GM12878 (cell line): ENCODE measurements around the gene RAB44. TPM values are rescaled to one million over a fixed set of nuclear protein-coding genes. Genes with fewer than 3 reads are reported as not detected.

Experiments used
- ATAC-seq: fragments of 200-7000 bp; cut with Tn5 transposase; 3 replicates; pipeline ENCODE4 v1.9.1; 2020; ENCODE audit warnings: mild to moderate bottlenecking, moderate library complexity
- BruUV-seq: library from RNA; stranded (reverse); fragments of 400-500 nt; replicated peaks from 2 replicates; lab custom pipeline; 2021; lab: Mats Ljungman, UMichigan
- CTCF ChIA-PET: fragments of 300-600 bp; sonication (Branson Sonifier 250); formaldehyde crosslinking; extraction: SDS; loops from one replicate; lab custom pipeline; 2021; ENCODE audit warnings: inconsistent platforms; lab: Yijun Ruan, JAX
- POLR2A ChIA-PET: fragments of 350-600 bp; formaldehyde crosslinking; extraction: SDS; loops from one replicate; lab custom pipeline; 2021; ENCODE audit warnings: inconsistent platforms; lab: Charles Lee
- RAD21 ChIA-PET: fragments of 300-600 bp; sonication (Branson Sonifier 250); formaldehyde crosslinking; loops from one replicate; lab custom pipeline; 2023; ENCODE audit warnings: antibody characterized with exemption; ENCODE audit not compliant: unreplicated experiment; lab: Charles Lee
- SMC1A ChIA-PET: fragments of 300-600 bp; sonication (Branson Sonifier 250); formaldehyde crosslinking; loops from one replicate; lab custom pipeline; 2023; ENCODE audit not compliant: unreplicated experiment, uncharacterized antibody; lab: Charles Lee
- DNase-seq: peaks from one replicate; pipeline ENCODE4 v3.0.0-alpha.2; 2011; ENCODE audit warnings: low read depth, low spot score
- FAIRE-seq: peaks from 3 replicates; lab custom pipeline; 2011; peaks lifted over from hg19 to GRCh38; lab: Jason Lieb, UNC
- H2AFZ ChIP-seq: 2 replicates; pipeline ENCODE4 v1.6.0; 2011; ENCODE audit warnings: low read depth, low read length, control low read depth; ENCODE audit not compliant: control insufficient read depth
- H3K27ac ChIP-seq: 2 replicates; pipeline ENCODE4 v1.5.1; 2011; ENCODE audit warnings: control low read depth; ENCODE audit not compliant: control insufficient read depth, insufficient read depth
- H3K27me3 ChIP-seq, 2 experiments: replicated peaks in 1 of 2; 2 replicates each; pipeline versions ENCODE4 v1.6.0 to v1.6.1; 2011; ENCODE audit warnings: low read length in 1 of 2; ENCODE audit not compliant: control insufficient read depth in 2 of 2, insufficient read depth in 2 of 2
- H3K36me3 ChIP-seq, 2 experiments: 2 replicates each; pipeline ENCODE4 v1.5.1; 2011; ENCODE audit warnings: low read length in 1 of 2; ENCODE audit not compliant: control insufficient read depth in 2 of 2, insufficient read depth in 2 of 2
- H3K4me1 ChIP-seq: 2 replicates; pipeline ENCODE4 v1.6.1; 2011; ENCODE audit warnings: mild to moderate bottlenecking, low read length, moderate library complexity, mixed read lengths; ENCODE audit not compliant: control insufficient read depth, insufficient read depth
- H3K4me2 ChIP-seq: 2 replicates; pipeline ENCODE4 v1.6.0; 2011; ENCODE audit warnings: control low read depth; ENCODE audit not compliant: control insufficient read depth, insufficient read depth
- H3K4me3 ChIP-seq: fragments of 200-600 bp; sonication (generic); 2 replicates; pipeline ENCODE4 v1.5.1; 2016
- H3K79me2 ChIP-seq: 2 replicates; pipeline ENCODE4 v1.6.0; 2011; ENCODE audit warnings: low read length; ENCODE audit not compliant: control insufficient read depth, insufficient read depth
- H3K9ac ChIP-seq: 2 replicates; pipeline ENCODE4 v1.8.0; 2011; ENCODE audit warnings: low read length, control low read depth, mixed read lengths; ENCODE audit not compliant: control insufficient read depth, insufficient read depth
- H3K9me3 ChIP-seq: replicated peaks from 3 replicates; pipeline ENCODE4 v1.5.1; 2011; ENCODE audit warnings: mild to moderate bottlenecking, low read length; ENCODE audit not compliant: control insufficient read depth, insufficient read depth
- H4K20me1 ChIP-seq: 2 replicates; pipeline ENCODE4 v1.6.0; 2011; ENCODE audit not compliant: control insufficient read depth, insufficient read depth
- BCLAF1 ChIP-seq: fragments of 450-650 bp; IDR thresholded peaks from 2 replicates; pipeline ENCODE4 v1.6.1; 2017; ENCODE audit warnings: antibody characterized with exemption, mild to moderate bottlenecking, moderate library complexity
- GATAD2B ChIP-seq: fragments of 450-650 bp; conservative IDR thresholded peaks from 2 replicates; pipeline ENCODE4 v1.6.1; 2017; ENCODE audit warnings: low read depth, mild to moderate bottlenecking, moderate library complexity
- ZNF687 ChIP-seq: fragments of 450-650 bp; IDR thresholded peaks from 2 replicates; pipeline ENCODE4 v1.6.1; 2017; ENCODE audit warnings: mild to moderate bottlenecking, moderate library complexity
- WGBS: methylation state at CpG from one replicate; pipeline ENCODE4 v1.1.6; 2016; ENCODE audit warnings: low lambda C conversion rate; ENCODE audit not compliant: insufficient replicate concordance, insufficient coverage; ENCODE audit errors: missing lambda C conversion rate; 5-methylcytosine and 5-hydroxymethylcytosine counted together
- in situ Hi-C: fragments of 300-500 bp; cut with MboI; formaldehyde crosslinking; loops from 9 replicates; pipeline ENCODE4 v1.14.3; 2018; ENCODE audit warnings: mixed read lengths
- intact Hi-C: fragments of 100-400 bp; cut with micrococcal nuclease; formaldehyde crosslinking; loops from one replicate; pipeline ENCODE4 v1.14.2; 2022; ENCODE audit not compliant: unreplicated experiment
- polyA plus RNA-seq, 11 experiments: library from polyadenylated mRNA; depleted of rRNA in 4 of 11; unstranded in 6 of 11; stranded (reverse) in 5 of 11; fragments of >200 nt; fragmentation: Nextera tagmentation in 4 of 11; fragmentation: Illumina TruSeq in 1 of 11; extraction: Ambion mirVana in 4 of 11; extraction: Trizol in 1 of 11; gene quantifications; 1 replicate in 1 of 11; 2 replicates in 10 of 11; pipeline versions ENCODE4 v1.2.1 to v1.2.3, GENCODE V29; 2011 to 2016; ENCODE audit warnings: inconsistent platforms in 2 of 11, missing spikeins in 2 of 11, low read depth in 1 of 11
- total RNA-seq, 4 experiments: library from RNA; depleted of rRNA in 3 of 4; stranded (reverse); fragments of >200 nt in 3 of 4; fragmentation: Illumina TruSeq in 1 of 4; extraction: Trizol in 1 of 4; gene quantifications; 2 replicates each; pipeline versions ENCODE4 v1.2.1 to v1.2.3, GENCODE V29; 2013 to 2021

The RAB44 gene
- total and polyA plus RNA-seq, 10 of the 15 experiments (the other 5 are each of a cell fraction or from before 2014, with no cell fraction given) = 0.01 to 0.08 (median 0.05) TPM; not detected in 2

- ChIA-PET POLR2A (interaction anchor here (6.1 kb wide), 1 partner anchor 71 kb away, joined by 57 read pairs; the partner anchor contains the start of gene CDKN1A), SMC1A (interaction anchor here (0.7 to 2.2 kb wide), 5 partner anchors 21 to 155 kb away, joined by 3 to 5 read pairs (median 3); no protein-coding TSS in a partner anchor)
- 50% methylated on average over 1 of the region's 1 CpG for WGBS
- intact Hi-C loops = no loop called here
- H3K9me3 ChIP-seq = no peaks in the 10 kb centered on the region; the same call in 1 of the 3 replicates
- in situ Hi-C loops = loop anchor here (5.0 kb wide), 1 partner anchor 130 kb away; no protein-coding TSS in a partner anchor
- no peaks in the 10 kb centered on the region for H3K27me3 ChIP-seq
- FAIRE-seq = no peak
- H3K4me1 ChIP-seq = peaks cover 49% of the 10 kb centered on the region
- peaks cover 0 to 2% of the 10 kb centered on the region in 2 experiments; a peak in 2 of 4 replicates for H3K36me3 ChIP-seq
- H2AFZ ChIP-seq = no peak overlapping the region
- no peak for TF ChIP-seq ZNF687
- TF ChIP-seq GATAD2B = no peak
- TF ChIP-seq BCLAF1 = no peak
- TF ChIP-seq, all 136 proteins: peak for 0
- H3K27ac ChIP-seq = 0 out of 2 replicates have a peak overlapping the region, but pooled peaks have one; percentile 80
- H3K9ac ChIP-seq = no peak overlapping the region
- CTCF ChIA-PET = interaction anchor here (4.2 to 5.5 kb wide), 3 partner anchors 28 to 136 kb away, joined by 20 to 49 read pairs (median 23); no protein-coding TSS in a partner anchor
- BruUV-seq = no TSS peak
- DNase-seq (no peak), ATAC-seq (no peak)
- no peak overlapping the region; the same call in 1 of the 2 replicates for H3K4me2 ChIP-seq
- peaks cover 17% of the 10 kb centered on the region for H3K79me2 ChIP-seq
- RAD21 ChIA-PET = interaction anchor here (1.2 to 8.5 kb wide), 5 partner anchors 17 to 137 kb away, joined by 3 to 124 read pairs (median 13); partner anchors contain the start of gene CDKN1A
- no peak overlapping the region for H3K4me3 ChIP-seq
- no peaks in the 10 kb centered on the region for H4K20me1 ChIP-seq
These were observed 54.2 kb downstream of the RAB44 start for GRCh38 chr6:36751833-36752186.
